GM12878 (cell line): ENCODE data around the gene IER5. TPM values are rescaled to one million over a fixed set of nuclear protein-coding genes. Genes with fewer than 3 reads are reported as not detected.
A peak's percentile ranks its signal among the peaks of the same experiment; 100 is the strongest.

Experiments
- ATF7 ChIP-seq: fragments of 450-650 bp; IDR thresholded peaks from 2 replicates; pipeline ENCODE4 v1.6.1; 2016; ENCODE audit warnings: low read depth, mild to moderate bottlenecking
- BRCA1 ChIP-seq: IDR thresholded peaks from 2 replicates; pipeline ENCODE4 v1.6.1; 2011; ENCODE audit warnings: low read depth, low read length, improper control_type of control experiment
- CREM ChIP-seq: IDR thresholded peaks from 2 replicates; pipeline ENCODE4 v1.6.1; 2014; ENCODE audit warnings: antibody characterized with exemption, low read depth
- EED ChIP-seq: sonication (generic); IDR thresholded peaks from 2 replicates; pipeline ENCODE4 v1.6.1; 2016; ENCODE audit warnings: antibody characterized with exemption, low read depth
- FOS ChIP-seq: IDR thresholded peaks from 3 replicates; pipeline ENCODE4 v1.6.1; 2011; ENCODE audit warnings: borderline replicate concordance; ENCODE audit not compliant: insufficient read length; ENCODE audit errors: extremely low read depth
- IRF4 ChIP-seq: IDR thresholded peaks from 2 replicates; pipeline ENCODE4 v1.6.1; 2011; ENCODE audit warnings: low read depth, low read length
- JUNB ChIP-seq: IDR thresholded peaks from 2 replicates; pipeline ENCODE4 v1.6.1; 2016; ENCODE audit warnings: antibody characterized with exemption, mild to moderate bottlenecking
- KAT2A ChIP-seq: conservative IDR thresholded peaks from 2 replicates; pipeline ENCODE4 v1.6.1; 2011; ENCODE audit warnings: low read depth, low read length; ENCODE audit not compliant: control insufficient read depth
- MYB ChIP-seq: fragments of 150-350 bp; IDR thresholded peaks from 2 replicates; pipeline ENCODE4 v1.6.1; 2014; ENCODE audit warnings: mild to moderate bottlenecking, low read depth, low read length, borderline replicate concordance
- NFYA ChIP-seq: IDR thresholded peaks from 2 replicates; pipeline ENCODE4 v1.6.1; 2011; ENCODE audit warnings: low read depth, mild to moderate bottlenecking, low read length, improper control_type of control experiment, borderline replicate concordance
- NFYB ChIP-seq: IDR thresholded peaks from 2 replicates; pipeline ENCODE4 v1.6.1; 2011; ENCODE audit warnings: low read depth, mild to moderate bottlenecking, low read length, improper control_type of control experiment, moderate library complexity; ENCODE audit not compliant: insufficient read depth
- NR2F1 ChIP-seq: fragments of 450-650 bp; conservative IDR thresholded peaks from 2 replicates; pipeline ENCODE4 v1.6.1; 2017; ENCODE audit warnings: mild to moderate bottlenecking
- PAX5 ChIP-seq: IDR thresholded peaks from 2 replicates; pipeline ENCODE4 v1.6.1; 2011; ENCODE audit warnings: low read depth, low read length, borderline replicate concordance
- PAX8 ChIP-seq: fragments of 450-650 bp; IDR thresholded peaks from 2 replicates; pipeline ENCODE4 v1.6.1; 2017; ENCODE audit warnings: mild to moderate bottlenecking, moderate library complexity
- PML ChIP-seq: IDR thresholded peaks from 2 replicates; pipeline ENCODE4 v1.6.1; 2012; ENCODE audit warnings: low read length, inconsistent platforms
- RAD51 ChIP-seq: fragments of 450-650 bp; IDR thresholded peaks from 2 replicates; pipeline ENCODE4 v1.6.1; 2016; ENCODE audit warnings: moderate library complexity, mild to moderate bottlenecking, inconsistent platforms
- RB1 ChIP-seq: fragments of 450-650 bp; formaldehyde crosslinking; IDR thresholded peaks from 2 replicates; pipeline ENCODE4 v1.6.1; 2017; ENCODE audit warnings: mild to moderate bottlenecking, borderline replicate concordance
- RELA ChIP-seq: fragments of 450-650 bp; IDR thresholded peaks from 2 replicates; pipeline ENCODE4 v1.8.0; 2014; ENCODE audit warnings: borderline replicate concordance; ENCODE audit not compliant: partially characterized antibody
- SMAD1 ChIP-seq: fragments of 450-650 bp; IDR thresholded peaks from 2 replicates; pipeline ENCODE4 v1.6.1; 2018; ENCODE audit warnings: mild to moderate bottlenecking, low read depth; ENCODE audit not compliant: partially characterized antibody
- SREBF1 ChIP-seq: IDR thresholded peaks from 2 replicates; pipeline ENCODE4 v1.6.1; 2012; ENCODE audit warnings: mild to moderate bottlenecking, low read length
- SRF ChIP-seq, 2 experiments: IDR thresholded peaks; 2 replicates each; pipeline ENCODE4 v1.6.1; 2011; ENCODE audit warnings: low read depth in 2 of 2, low read length in 2 of 2, mild to moderate bottlenecking in 1 of 2, moderate library complexity in 1 of 2
- TBL1XR1 ChIP-seq: IDR thresholded peaks from 2 replicates; pipeline ENCODE4 v1.6.1; 2012; ENCODE audit warnings: low read depth, low read length, improper control_type of control experiment
- TCF12 ChIP-seq: IDR thresholded peaks from 2 replicates; pipeline ENCODE4 v1.6.1; 2011; ENCODE audit warnings: low read depth, mild to moderate bottlenecking, low read length
- ZNF217 ChIP-seq: fragments of 450-650 bp; IDR thresholded peaks from 2 replicates; pipeline ENCODE4 v1.6.1; 2017; ENCODE audit warnings: antibody characterized with exemption, mild to moderate bottlenecking
- ZNF274 ChIP-seq: IDR thresholded peaks from one replicate; pipeline ENCODE4 v1.8.0; 2011; ENCODE audit not compliant: insufficient read length, insufficient read depth
- polyA plus RNA-seq, 11 experiments: library from polyadenylated mRNA; depleted of rRNA in 4 of 11; unstranded in 6 of 11; stranded (reverse) in 5 of 11; fragments of >200 nt; fragmentation: Nextera tagmentation in 4 of 11; fragmentation: Illumina TruSeq in 1 of 11; extraction: Ambion mirVana in 4 of 11; extraction: Trizol in 1 of 11; gene quantifications; 1 replicate in 1 of 11; 2 replicates in 10 of 11; pipeline versions ENCODE4 v1.2.1 to v1.2.3, GENCODE V29; 2011 to 2016; ENCODE audit warnings: inconsistent platforms in 2 of 11, missing spikeins in 2 of 11, low read depth in 1 of 11
- total RNA-seq, 4 experiments: library from RNA; depleted of rRNA in 3 of 4; stranded (reverse); fragments of >200 nt in 3 of 4; fragmentation: Illumina TruSeq in 1 of 4; extraction: Trizol in 1 of 4; gene quantifications; 2 replicates each; pipeline versions ENCODE4 v1.2.1 to v1.2.3, GENCODE V29; 2013 to 2021
- TF ChIP-seq, protein P1 (sequence below): fragments of 450-650 bp; IDR thresholded peaks from 2 replicates; pipeline ENCODE4 v1.6.1; 2017; ENCODE audit warnings: mild to moderate bottlenecking, moderate library complexity
- TF ChIP-seq, protein P2 (sequence below): IDR thresholded peaks from 2 replicates; pipeline ENCODE4 v1.6.1; 2011; ENCODE audit warnings: borderline replicate concordance, low read depth, mild to moderate bottlenecking, moderate library complexity, mixed read lengths, low read length; ENCODE audit not compliant: insufficient read depth; ENCODE audit errors: extremely low read length

IER5 gene
- total and polyA plus RNA-seq, 10 of the 15 experiments (the other 5 are each of a cell fraction or from before 2014, with no cell fraction given), result 4.3 to 75.2 (median 30.5) TPM

DNA sequence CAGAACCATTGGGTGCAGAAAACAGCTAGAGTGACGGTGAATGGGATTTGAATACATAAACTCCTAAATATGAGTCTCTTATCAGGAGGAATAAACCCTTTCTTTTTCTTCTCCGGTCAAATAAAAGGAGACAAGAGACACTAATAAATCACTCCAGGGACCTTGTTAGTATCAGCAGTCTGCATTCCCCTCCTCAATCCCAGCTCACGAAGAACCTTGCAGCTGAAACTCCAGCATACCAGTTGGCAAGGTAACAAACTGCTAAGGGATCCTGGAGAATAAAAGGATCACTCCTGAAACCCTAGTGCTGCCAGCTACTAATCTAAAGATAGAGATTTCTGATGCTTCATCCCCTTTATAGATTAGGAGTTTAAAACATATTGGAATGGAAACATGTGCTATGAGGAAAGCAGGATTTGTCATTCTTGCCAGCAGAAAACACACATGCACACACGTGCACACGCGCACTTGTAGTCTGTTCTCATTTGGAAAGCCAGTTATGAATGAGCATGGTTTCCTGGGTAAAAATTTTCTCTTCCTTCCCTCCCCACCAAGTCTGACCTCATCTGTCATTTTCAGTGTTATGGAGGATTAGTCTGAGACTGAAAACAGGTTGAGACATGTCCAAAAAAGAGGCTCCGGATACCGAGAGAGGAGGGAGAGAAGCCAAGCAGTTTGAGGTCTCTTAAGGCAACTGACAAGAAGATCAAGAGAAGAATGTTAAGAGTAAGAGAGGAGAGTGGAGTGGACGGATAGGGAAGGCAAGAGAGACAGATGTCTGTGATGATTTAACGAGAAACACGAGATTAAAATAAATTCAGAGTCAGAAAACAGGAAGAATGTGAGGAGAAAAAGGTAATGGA is 10.9 kb downstream of the IER5 start (continued):
- TF ChIP-seq, protein P1, sequence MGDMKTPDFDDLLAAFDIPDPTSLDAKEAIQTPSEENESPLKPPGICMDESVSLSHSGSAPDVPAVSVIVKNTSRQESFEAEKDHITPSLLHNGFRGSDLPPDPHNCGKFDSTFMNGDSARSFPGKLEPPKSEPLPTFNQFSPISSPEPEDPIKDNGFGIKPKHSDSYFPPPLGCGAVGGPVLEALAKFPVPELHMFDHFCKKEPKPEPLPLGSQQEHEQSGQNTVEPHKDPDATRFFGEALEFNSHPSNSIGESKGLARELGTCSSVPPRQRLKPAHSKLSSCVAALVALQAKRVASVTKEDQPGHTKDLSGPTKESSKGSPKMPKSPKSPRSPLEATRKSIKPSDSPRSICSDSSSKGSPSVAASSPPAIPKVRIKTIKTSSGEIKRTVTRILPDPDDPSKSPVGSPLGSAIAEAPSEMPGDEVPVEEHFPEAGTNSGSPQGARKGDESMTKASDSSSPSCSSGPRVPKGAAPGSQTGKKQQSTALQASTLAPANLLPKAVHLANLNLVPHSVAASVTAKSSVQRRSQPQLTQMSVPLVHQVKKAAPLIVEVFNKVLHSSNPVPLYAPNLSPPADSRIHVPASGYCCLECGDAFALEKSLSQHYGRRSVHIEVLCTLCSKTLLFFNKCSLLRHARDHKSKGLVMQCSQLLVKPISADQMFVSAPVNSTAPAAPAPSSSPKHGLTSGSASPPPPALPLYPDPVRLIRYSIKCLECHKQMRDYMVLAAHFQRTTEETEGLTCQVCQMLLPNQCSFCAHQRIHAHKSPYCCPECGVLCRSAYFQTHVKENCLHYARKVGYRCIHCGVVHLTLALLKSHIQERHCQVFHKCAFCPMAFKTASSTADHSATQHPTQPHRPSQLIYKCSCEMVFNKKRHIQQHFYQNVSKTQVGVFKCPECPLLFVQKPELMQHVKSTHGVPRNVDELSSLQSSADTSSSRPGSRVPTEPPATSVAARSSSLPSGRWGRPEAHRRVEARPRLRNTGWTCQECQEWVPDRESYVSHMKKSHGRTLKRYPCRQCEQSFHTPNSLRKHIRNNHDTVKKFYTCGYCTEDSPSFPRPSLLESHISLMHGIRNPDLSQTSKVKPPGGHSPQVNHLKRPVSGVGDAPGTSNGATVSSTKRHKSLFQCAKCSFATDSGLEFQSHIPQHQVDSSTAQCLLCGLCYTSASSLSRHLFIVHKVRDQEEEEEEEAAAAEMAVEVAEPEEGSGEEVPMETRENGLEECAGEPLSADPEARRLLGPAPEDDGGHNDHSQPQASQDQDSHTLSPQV, result no peak
- TF ChIP-seq, protein P2, sequence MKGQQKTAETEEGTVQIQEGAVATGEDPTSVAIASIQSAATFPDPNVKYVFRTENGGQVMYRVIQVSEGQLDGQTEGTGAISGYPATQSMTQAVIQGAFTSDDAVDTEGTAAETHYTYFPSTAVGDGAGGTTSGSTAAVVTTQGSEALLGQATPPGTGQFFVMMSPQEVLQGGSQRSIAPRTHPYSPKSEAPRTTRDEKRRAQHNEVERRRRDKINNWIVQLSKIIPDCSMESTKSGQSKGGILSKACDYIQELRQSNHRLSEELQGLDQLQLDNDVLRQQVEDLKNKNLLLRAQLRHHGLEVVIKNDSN, result no peak
- TF ChIP-seq NFYA (no peak), PAX5 (peak; percentile 86; the same call in 1 of the 2 replicates), PAX8 (no peak), ZNF274 (no peak), NFYB (no peak), NR2F1 (peak; percentile 74; the same call in 1 of the 2 replicates), RB1 (no peak), CREM (peak; percentile 96), SREBF1 (no peak), TCF12 (peak; percentile 77), MYB (no peak), RAD51 (0 out of 2 replicates have a peak, but pooled peaks have one; percentile 33), SRF (IDR thresholded peaks at IDR 0.05; ENCODE audit: low read depth in 2 of 2, low read length in 2 of 2) (peak in 1 of 2 experiments; percentile 79; a peak in 1 of 4 replicates), ZNF217 (no peak), RELA (no peak), SMAD1 (no peak), IRF4 (peak; percentile 100), BRCA1 (no peak), KAT2A (no peak), ATF7 (peak; percentile 92), TBL1XR1 (peak; percentile 90), FOS (no peak), PML (peak; percentile 83), EED (peak; percentile 99), JUNB (peak; percentile 100)
